ENCODE results near the gene NRP1. TPM values are rescaled to one million over a fixed set of nuclear protein-coding genes. Genes with fewer than 3 reads are reported as not detected.

Gene NRP1
- total and polyA plus RNA-seq, 9 donors = 80.1 to 140 (median 112) TPM

DNA sequence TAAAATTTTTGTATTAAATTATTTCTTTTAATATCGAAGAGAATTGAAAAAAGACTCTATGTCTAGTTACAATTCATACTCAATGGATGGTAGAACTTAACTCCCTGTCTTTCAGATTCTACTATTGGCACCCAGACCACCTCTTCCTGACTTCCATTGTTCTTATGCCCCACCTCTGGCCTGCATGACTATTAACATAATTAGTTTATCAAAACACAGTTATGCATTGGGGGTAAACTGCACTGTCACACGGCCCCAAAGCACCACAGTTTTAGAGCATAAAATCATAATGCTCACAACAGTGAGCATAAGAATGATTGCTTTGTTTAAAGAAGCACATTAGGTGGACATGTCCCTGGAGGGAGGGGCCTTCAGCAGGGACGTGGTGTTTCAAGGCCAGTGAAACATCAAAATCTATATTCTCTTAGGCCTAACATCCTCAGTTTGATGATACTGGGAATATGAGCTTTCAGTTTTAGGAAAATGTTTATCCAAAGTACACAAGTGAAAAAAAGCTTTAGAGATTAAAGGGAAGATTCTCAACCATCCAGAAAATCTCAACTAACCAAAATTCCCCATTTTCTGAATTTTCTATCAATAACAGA is 79.8 kb downstream of the NRP1 start:
- Histone ChIP-seq H3K9me3 (replicated peaks; ENCODE audit: control insufficient read depth, low read depth, low read length) (no peaks in the 10 kb centered on the region), H3K27me3 (ENCODE audit: control insufficient read depth, insufficient read depth, low read length) (no peaks in the 10 kb centered on the region), H3K27ac (ENCODE audit: low read length) (no peak overlapping the region), H3K4me3 (ENCODE audit: low read length) (no peak overlapping the region), H3K36me3 (ENCODE audit: control insufficient read depth, insufficient read depth, low read length) (peaks cover 52% of the 10 kb centered on the region), H3K4me1 (ENCODE audit: control insufficient read depth, insufficient read depth, low read length) (peaks cover 3% of the 10 kb centered on the region)
- DNase-seq = no peak
- no CpG with 5 or more reads among the region's 3 CpGs for WGBS (ENCODE audit: insufficient coverage)

DNA sequence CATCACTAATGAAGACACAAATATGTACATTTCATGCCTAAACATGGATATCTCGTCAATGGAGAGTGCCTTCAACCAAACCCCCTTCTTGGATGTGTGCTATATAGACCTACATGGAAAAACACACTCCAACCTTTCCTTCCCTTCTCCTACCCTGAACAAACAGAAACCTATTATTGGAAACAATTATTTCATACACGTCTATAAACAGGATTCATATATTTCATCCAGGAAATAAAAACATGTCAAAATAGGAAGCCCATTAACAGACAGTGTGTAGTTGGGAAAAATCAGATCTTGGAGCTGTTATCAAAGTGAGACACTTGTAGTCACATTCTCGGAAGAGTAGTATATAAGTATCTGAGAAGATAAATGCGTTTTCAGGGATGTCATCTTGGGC is 81.1 kb downstream of the NRP1 start:
- peaks cover 49% of the 10 kb centered on the region for H3K36me3 ChIP-seq (ENCODE audit: control insufficient read depth, insufficient read depth, low read length)
- DNase-seq = no peak
- no peak overlapping the region for H3K4me3 ChIP-seq (ENCODE audit: low read length)
- WGBS (ENCODE audit: insufficient coverage) = 92% methylated on average over 2 of the region's 4 CpGs
- H3K9me3 ChIP-seq (replicated peaks; ENCODE audit: control insufficient read depth, low read depth, low read length) = no peaks in the 10 kb centered on the region
- peaks cover 3% of the 10 kb centered on the region for H3K4me1 ChIP-seq (ENCODE audit: control insufficient read depth, insufficient read depth, low read length)
- H3K27ac ChIP-seq (ENCODE audit: low read length) = no peak overlapping the region
- H3K27me3 ChIP-seq (ENCODE audit: control insufficient read depth, insufficient read depth, low read length) = no peaks in the 10 kb centered on the region

DNA sequence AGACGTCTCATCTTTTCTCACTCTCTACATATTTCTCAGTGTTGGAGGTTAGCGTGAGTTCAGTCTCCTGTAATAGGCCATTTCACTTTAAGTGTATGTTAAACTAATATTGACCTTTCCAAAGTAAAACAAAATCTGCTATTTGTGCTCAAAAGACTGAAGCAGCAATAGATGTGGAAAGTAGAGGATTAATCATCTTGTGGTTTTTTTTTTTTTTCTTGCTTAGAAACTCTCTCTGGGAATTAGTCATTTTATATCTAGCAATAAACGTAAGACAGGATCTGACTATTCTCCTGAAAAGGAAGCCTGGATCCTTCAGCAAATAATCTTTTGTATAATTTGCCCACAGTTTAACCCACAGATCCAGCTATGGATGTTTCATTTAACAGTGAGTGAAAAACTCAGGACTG is 81.7 kb downstream of the NRP1 start:
- no CpG with 5 or more reads among the region's 3 CpGs for WGBS (ENCODE audit: insufficient coverage)
- Histone ChIP-seq H3K4me3 (ENCODE audit: low read length) (no peak overlapping the region), H3K27me3 (ENCODE audit: control insufficient read depth, insufficient read depth, low read length) (no peaks in the 10 kb centered on the region), H3K36me3 (ENCODE audit: control insufficient read depth, insufficient read depth, low read length) (peaks cover 48% of the 10 kb centered on the region), H3K4me1 (ENCODE audit: control insufficient read depth, insufficient read depth, low read length) (peaks cover 3% of the 10 kb centered on the region), H3K9me3 (replicated peaks; ENCODE audit: control insufficient read depth, low read depth, low read length) (no peaks in the 10 kb centered on the region), H3K27ac (ENCODE audit: low read length) (peak overlapping the region; percentile 31)
- no peak for DNase-seq

DNA sequence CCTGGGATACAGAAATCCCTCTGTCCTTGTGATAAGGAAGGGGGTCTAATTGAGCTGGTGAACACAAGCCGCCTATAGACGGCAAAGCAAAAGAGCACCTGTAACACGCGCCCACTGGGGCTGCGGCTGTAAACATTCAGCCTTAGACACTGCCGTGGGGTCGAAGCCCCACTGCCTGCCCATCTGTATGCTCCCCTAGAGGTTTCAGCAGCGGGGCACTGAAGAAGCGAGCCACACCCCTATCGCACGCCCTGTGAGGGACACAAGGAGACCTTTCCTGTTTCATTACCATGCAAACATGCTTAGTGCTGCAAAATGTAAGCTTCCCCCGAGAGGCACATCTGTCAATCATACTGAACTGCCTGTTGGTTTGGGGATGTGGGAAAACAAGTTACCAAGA is 82.1 kb downstream of the NRP1 start:
- H3K36me3 ChIP-seq (ENCODE audit: control insufficient read depth, insufficient read depth, low read length) = peaks cover 52% of the 10 kb centered on the region
- no peaks in the 10 kb centered on the region for H3K27me3 ChIP-seq (ENCODE audit: control insufficient read depth, insufficient read depth, low read length)
- H3K27ac ChIP-seq (ENCODE audit: low read length) = no peak overlapping the region
- no peak overlapping the region for H3K4me3 ChIP-seq (ENCODE audit: low read length)
- 98% methylated on average over 9 of the region's 12 CpGs for WGBS (ENCODE audit: insufficient coverage)
- H3K9me3 ChIP-seq (replicated peaks; ENCODE audit: control insufficient read depth, low read depth, low read length) = no peaks in the 10 kb centered on the region
- no peak for DNase-seq
- peaks cover 3% of the 10 kb centered on the region for H3K4me1 ChIP-seq (ENCODE audit: control insufficient read depth, insufficient read depth, low read length)

DNA sequence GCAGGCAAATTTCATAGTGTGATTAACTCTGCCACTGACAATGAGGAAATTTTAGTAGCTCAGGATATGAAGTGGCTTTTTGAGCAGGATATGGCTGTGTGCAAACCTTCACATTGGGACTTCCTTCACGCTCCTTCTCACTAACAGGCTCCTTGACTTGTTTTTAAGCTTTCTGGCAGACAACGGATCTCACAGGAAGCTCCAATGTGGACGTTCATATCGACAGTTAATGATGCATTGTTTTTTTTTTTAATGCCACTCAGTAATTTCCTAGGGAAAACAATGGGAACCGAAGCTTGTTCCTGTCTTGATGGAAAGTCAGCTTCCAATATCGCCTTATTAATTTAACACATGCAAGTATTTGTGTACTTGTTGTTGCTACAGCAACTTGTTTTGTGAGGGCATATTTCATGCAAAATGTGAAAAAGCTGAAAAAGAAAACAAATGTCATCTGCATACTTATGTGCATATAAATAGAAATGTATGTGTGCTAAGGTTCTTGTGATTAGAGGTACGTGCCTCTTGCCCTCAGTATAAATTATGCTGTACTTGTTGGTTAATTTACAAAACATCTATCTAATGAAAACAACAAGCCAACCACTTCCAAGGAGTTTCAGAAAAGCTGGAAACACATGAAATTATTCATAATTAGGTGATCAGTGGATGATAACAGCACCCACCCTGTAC is 84.7 kb downstream of the NRP1 start:
- H3K4me3 ChIP-seq (ENCODE audit: low read length) = no peak overlapping the region
- DNase-seq = peak; percentile 64
- H3K36me3 ChIP-seq (ENCODE audit: control insufficient read depth, insufficient read depth, low read length) = peaks cover 41% of the 10 kb centered on the region
- 19% methylated on average over 2 of the region's 7 CpGs for WGBS (ENCODE audit: insufficient coverage)
- peaks cover 3% of the 10 kb centered on the region for H3K4me1 ChIP-seq (ENCODE audit: control insufficient read depth, insufficient read depth, low read length)
- H3K27me3 ChIP-seq (ENCODE audit: control insufficient read depth, insufficient read depth, low read length) = no peaks in the 10 kb centered on the region
- H3K27ac ChIP-seq (ENCODE audit: low read length) = peak overlapping the region; percentile 85
- H3K9me3 ChIP-seq (replicated peaks; ENCODE audit: control insufficient read depth, low read depth, low read length) = no peaks in the 10 kb centered on the region

DNA sequence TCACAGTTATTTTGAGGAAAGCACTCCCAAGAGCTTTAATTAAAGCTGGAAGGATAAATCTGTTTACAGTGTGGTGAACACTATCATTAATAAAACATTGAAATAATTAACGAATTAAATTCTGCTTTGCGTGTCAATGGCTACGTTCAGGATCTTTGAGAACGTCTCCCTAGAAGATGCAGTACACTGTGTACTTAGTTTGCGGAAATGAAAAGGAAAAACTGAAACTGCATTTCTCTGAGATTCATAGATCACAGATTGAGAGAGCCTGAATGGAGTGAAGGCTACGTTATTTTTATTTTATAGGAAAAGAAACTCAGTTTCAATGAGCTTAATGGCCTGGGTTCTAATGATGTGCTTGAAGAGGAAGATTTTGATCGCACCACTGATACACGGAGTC is 85.3 kb downstream of the NRP1 start:
- Histone ChIP-seq H3K9me3 (replicated peaks; ENCODE audit: control insufficient read depth, low read depth, low read length) (no peaks in the 10 kb centered on the region), H3K4me1 (ENCODE audit: control insufficient read depth, insufficient read depth, low read length) (peaks cover 3% of the 10 kb centered on the region), H3K27me3 (ENCODE audit: control insufficient read depth, insufficient read depth, low read length) (no peaks in the 10 kb centered on the region), H3K27ac (ENCODE audit: low read length) (peak overlapping the region; percentile 39), H3K4me3 (ENCODE audit: low read length) (no peak overlapping the region), H3K36me3 (ENCODE audit: control insufficient read depth, insufficient read depth, low read length) (peaks cover 38% of the 10 kb centered on the region)
- WGBS (ENCODE audit: insufficient coverage) = 70% methylated on average over 5 of the region's 8 CpGs
- DNase-seq = no peak

DNA sequence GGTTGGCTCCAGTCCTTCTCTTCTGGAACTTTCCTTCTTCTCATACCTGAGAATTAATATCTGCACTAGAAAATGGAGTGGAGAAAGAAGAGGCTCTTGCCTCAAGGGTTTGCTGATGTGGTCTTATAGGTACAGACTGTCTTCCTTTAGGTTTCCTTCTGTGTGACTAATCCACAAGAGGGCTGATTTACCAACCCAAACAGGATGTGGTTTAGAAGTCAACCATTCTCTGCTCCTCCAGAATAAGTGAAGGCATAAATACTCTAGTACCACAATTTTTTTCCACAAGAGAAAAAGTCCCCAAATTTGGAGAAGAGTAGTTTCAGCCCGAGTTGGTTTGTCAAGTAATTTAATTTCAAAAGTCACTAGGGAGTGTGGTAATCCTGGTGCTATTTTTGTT is 85.8 kb downstream of the NRP1 start:
- peak overlapping the region; percentile 39 for H3K27ac ChIP-seq (ENCODE audit: low read length)
- no peaks in the 10 kb centered on the region for H3K27me3 ChIP-seq (ENCODE audit: control insufficient read depth, insufficient read depth, low read length)
- peaks cover 36% of the 10 kb centered on the region for H3K36me3 ChIP-seq (ENCODE audit: control insufficient read depth, insufficient read depth, low read length)
- no CpG with 5 or more reads among the region's 1 CpG for WGBS (ENCODE audit: insufficient coverage)
- no peaks in the 10 kb centered on the region for H3K9me3 ChIP-seq (replicated peaks; ENCODE audit: control insufficient read depth, low read depth, low read length)
- peaks cover 3% of the 10 kb centered on the region for H3K4me1 ChIP-seq (ENCODE audit: control insufficient read depth, insufficient read depth, low read length)
- no peak overlapping the region for H3K4me3 ChIP-seq (ENCODE audit: low read length)
- no peak for DNase-seq

DNA sequence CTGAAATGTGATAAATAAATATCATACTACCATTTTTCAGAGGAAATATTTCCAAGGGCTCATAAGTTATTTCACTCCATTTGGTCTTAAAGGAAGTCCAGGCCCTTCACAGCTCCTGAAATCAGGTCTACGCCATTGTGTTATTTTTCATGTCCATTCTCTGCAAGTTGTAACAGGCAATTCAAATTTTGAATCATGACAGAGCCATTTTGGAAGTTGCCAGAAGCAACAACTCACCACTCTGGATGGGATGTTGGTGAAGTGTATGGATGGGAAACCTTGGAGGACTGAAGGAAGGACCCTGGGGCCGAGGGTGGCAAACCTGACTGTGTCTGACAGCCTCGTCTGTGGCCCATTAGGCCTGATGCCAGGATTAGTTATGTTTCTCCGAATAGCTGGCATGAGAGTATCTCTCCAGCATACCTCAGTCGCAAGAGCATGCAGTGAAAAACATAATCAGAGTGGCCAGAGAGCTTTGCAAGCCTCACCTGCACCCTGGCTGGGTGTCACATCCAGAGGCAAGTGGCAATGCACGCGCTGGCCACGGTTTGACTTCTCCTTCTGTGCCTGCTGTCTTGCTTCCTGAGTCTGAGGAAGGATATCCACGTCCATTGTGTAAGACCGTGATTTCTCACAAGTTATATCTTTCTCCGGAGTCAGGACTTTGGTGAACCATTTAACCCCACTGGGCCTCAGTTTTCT is 87.1 kb downstream of the NRP1 start:
- 86% methylated on average over 5 of the region's 11 CpGs for WGBS (ENCODE audit: insufficient coverage)
- no peaks in the 10 kb centered on the region for H3K9me3 ChIP-seq (replicated peaks; ENCODE audit: control insufficient read depth, low read depth, low read length)
- peak overlapping the region; percentile 39 for H3K27ac ChIP-seq (ENCODE audit: low read length)
- no peaks in the 10 kb centered on the region for H3K27me3 ChIP-seq (ENCODE audit: control insufficient read depth, insufficient read depth, low read length)
- peaks cover 28% of the 10 kb centered on the region for H3K36me3 ChIP-seq (ENCODE audit: control insufficient read depth, insufficient read depth, low read length)
- no peak overlapping the region for H3K4me3 ChIP-seq (ENCODE audit: low read length)
- H3K4me1 ChIP-seq (ENCODE audit: control insufficient read depth, insufficient read depth, low read length) = peaks cover 3% of the 10 kb centered on the region
- DNase-seq = no peak

DNA sequence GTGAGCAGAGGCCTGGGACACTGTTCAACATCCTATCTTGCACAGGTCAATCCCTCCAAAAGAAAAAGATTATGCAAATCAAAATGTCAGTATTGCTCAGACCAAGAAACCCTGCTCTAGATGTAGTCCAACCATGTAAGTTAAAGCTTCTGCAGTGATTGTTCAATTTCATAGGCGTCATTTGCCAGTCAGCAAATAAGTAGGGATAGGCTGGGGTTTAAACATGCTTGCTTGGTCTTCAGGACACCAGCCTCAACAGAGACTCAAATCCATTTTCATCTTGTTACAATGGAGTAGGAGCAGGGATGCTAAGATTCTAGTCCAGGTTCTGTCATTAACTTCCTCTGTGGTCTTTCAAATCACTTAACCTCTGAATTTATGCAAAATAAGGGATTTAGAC is 89.1 kb downstream of the NRP1 start:
- H3K4me3 ChIP-seq (ENCODE audit: low read length) = no peak overlapping the region
- DNase-seq = no peak
- WGBS (ENCODE audit: insufficient coverage) = no CpG with 5 or more reads among the region's 1 CpG
- peaks cover 3% of the 10 kb centered on the region for H3K4me1 ChIP-seq (ENCODE audit: control insufficient read depth, insufficient read depth, low read length)
- H3K27ac ChIP-seq (ENCODE audit: low read length) = no peak overlapping the region
- H3K9me3 ChIP-seq (replicated peaks; ENCODE audit: control insufficient read depth, low read depth, low read length) = no peaks in the 10 kb centered on the region
- no peaks in the 10 kb centered on the region for H3K27me3 ChIP-seq (ENCODE audit: control insufficient read depth, insufficient read depth, low read length)
- H3K36me3 ChIP-seq (ENCODE audit: control insufficient read depth, insufficient read depth, low read length) = peaks cover 16% of the 10 kb centered on the region

DNA sequence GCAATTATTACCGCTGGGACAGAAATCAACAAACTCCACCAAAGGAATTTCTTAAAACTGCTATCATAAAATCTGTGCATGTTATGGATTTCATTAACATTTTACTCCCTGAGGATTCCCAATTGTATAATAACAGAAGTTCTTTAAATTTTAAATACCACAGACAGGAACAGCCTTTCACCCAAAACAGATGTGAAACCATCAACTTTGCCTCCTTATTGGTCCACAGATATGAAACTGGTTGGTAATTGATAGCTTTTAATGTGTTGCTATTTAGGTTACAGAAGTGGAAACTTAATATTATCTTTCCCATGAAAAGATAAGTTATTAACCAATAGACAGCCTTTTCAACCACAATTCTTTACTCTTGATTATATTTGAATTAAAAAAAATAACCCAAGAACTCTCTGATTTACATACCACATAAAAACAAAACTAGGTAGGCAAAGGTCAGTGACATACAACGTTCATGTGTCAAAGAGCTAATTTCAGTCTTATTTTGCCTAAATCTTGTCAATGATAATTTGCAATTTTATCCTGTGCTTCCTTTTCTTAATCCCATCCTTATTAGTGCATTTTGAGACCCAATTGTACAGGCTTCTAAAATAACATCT is 90.0 kb downstream of the NRP1 start:
- Histone ChIP-seq H3K4me3 (ENCODE audit: low read length) (no peak overlapping the region), H3K9me3 (replicated peaks; ENCODE audit: control insufficient read depth, low read depth, low read length) (no peaks in the 10 kb centered on the region), H3K4me1 (ENCODE audit: control insufficient read depth, insufficient read depth, low read length) (no peaks in the 10 kb centered on the region), H3K27ac (ENCODE audit: low read length) (no peak overlapping the region), H3K27me3 (ENCODE audit: control insufficient read depth, insufficient read depth, low read length) (no peaks in the 10 kb centered on the region), H3K36me3 (ENCODE audit: control insufficient read depth, insufficient read depth, low read length) (peaks cover 13% of the 10 kb centered on the region)
- no CpG with 5 or more reads among the region's 2 CpGs for WGBS (ENCODE audit: insufficient coverage)
- DNase-seq = no peak

Measured in muscle of leg (tissue), 11 donors.